Type B pancreatic cell (in vitro differentiated cells): ENCODE results near the gene MLXIP. TPM values are rescaled to one million over a fixed set of nuclear protein-coding genes. Genes with fewer than 3 reads are reported as not detected.

Experiments
- DNase-seq: peaks from one replicate; pipeline ENCODE4 v3.0.0; 2021; ENCODE audit warnings: mixed read lengths; ENCODE audit not compliant: unreplicated experiment; ENCODE audit errors: extremely low spot score
- H3K27ac Mint-ChIP-seq: 2 replicates; pipeline ENCODE4 v1.8.0; 2021; ENCODE audit warnings: mild to moderate bottlenecking, mixed read lengths
- H3K27me3 Mint-ChIP-seq: 2 replicates; pipeline ENCODE4 v1.8.0; 2021; ENCODE audit warnings: mixed read lengths
- H3K36me3 Mint-ChIP-seq: 2 replicates; pipeline ENCODE4 v1.8.0; 2021; ENCODE audit warnings: mixed read lengths
- H3K4me1 Mint-ChIP-seq: one replicate; pipeline ENCODE4 v1.8.0; 2021; ENCODE audit warnings: mixed read lengths; ENCODE audit not compliant: unreplicated experiment
- H3K4me3 Mint-ChIP-seq: 2 replicates; pipeline ENCODE4 v1.8.0; 2021; ENCODE audit warnings: mild to moderate bottlenecking, mixed read lengths
- H3K9me3 Mint-ChIP-seq: 2 replicates; pipeline ENCODE4 v1.8.0; 2021; ENCODE audit warnings: mixed read lengths
- long read RNA-seq: library from polyadenylated mRNA; unstranded; transcript quantifications from one replicate; pipeline ENCODE4 v2.0.0, GENCODE V29; 2020
- total RNA-seq: library from RNA; stranded (reverse); gene quantifications from 2 replicates; pipeline ENCODE4 v1.2.1, GENCODE V29; 2021; ENCODE audit warnings: low replicate concordance
- TF ChIP-seq, protein P1 (sequence below): fragments of 200-600 bp; sonication (generic); conservative IDR thresholded peaks from 2 replicates; pipeline ENCODE4 v1.5.0; 2021; ENCODE audit warnings: antibody characterized with exemption, mild to moderate bottlenecking

The MLXIP gene
- 28.4 and 44.5 TPM in 2 replicates for total RNA-seq
- long read RNA-seq, partial matches to known transcripts: 13 of 19 reads
- long read RNA-seq, other reads (novel, unspliced or antisense): 6 of 19 reads

GRCh38 chr12:122078141-122079032 lies at the start of gene MLXIP:
Gene MLXIP, plus strand, starts transcription at chr12:122078756. Its CDS starts 98 bp downstream, at chr12:122078854.
- peaks cover 28% of the 10 kb centered on the region for H3K4me1 Mint-ChIP-seq
- peak within 1 kb of the TSS; percentile 90 for H3K4me3 Mint-ChIP-seq
- TF ChIP-seq, protein P1, sequence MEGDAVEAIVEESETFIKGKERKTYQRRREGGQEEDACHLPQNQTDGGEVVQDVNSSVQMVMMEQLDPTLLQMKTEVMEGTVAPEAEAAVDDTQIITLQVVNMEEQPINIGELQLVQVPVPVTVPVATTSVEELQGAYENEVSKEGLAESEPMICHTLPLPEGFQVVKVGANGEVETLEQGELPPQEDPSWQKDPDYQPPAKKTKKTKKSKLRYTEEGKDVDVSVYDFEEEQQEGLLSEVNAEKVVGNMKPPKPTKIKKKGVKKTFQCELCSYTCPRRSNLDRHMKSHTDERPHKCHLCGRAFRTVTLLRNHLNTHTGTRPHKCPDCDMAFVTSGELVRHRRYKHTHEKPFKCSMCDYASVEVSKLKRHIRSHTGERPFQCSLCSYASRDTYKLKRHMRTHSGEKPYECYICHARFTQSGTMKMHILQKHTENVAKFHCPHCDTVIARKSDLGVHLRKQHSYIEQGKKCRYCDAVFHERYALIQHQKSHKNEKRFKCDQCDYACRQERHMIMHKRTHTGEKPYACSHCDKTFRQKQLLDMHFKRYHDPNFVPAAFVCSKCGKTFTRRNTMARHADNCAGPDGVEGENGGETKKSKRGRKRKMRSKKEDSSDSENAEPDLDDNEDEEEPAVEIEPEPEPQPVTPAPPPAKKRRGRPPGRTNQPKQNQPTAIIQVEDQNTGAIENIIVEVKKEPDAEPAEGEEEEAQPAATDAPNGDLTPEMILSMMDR: no peak
- peaks cover 5% of the 10 kb centered on the region for H3K36me3 Mint-ChIP-seq
- H3K27ac Mint-ChIP-seq: peak within 1 kb of the TSS; percentile 86
- H3K9me3 Mint-ChIP-seq: no peaks in the 10 kb centered on the region
- peak; percentile 94 for DNase-seq
- peaks cover 3% of the 10 kb centered on the region for H3K27me3 Mint-ChIP-seq

- Mint-ChIP-seq H3K27ac (peak overlapping the region; percentile 33), H3K9me3 (no peaks in the 10 kb centered on the region), H3K4me1 (peaks cover 19% of the 10 kb centered on the region), H3K27me3 (no peaks in the 10 kb centered on the region), H3K4me3 (no peak overlapping the region), H3K36me3 (peaks cover 4% of the 10 kb centered on the region)
- no peak for DNase-seq
- TF ChIP-seq, protein P1: no peak
Observed at GRCh38 chr12:122028905-122029560, 49.5 kb upstream of the MLXIP start.

GRCh38 chr12:122029620-122030423 lies 48.7 kb upstream of the MLXIP start:
- Mint-ChIP-seq H3K4me1 (peaks cover 19% of the 10 kb centered on the region), H3K27ac (no peak overlapping the region), H3K36me3 (peaks cover 4% of the 10 kb centered on the region), H3K4me3 (no peak overlapping the region), H3K27me3 (no peaks in the 10 kb centered on the region), H3K9me3 (no peaks in the 10 kb centered on the region)
- no peak for DNase-seq
- TF ChIP-seq, protein P1: no peak

DNA sequence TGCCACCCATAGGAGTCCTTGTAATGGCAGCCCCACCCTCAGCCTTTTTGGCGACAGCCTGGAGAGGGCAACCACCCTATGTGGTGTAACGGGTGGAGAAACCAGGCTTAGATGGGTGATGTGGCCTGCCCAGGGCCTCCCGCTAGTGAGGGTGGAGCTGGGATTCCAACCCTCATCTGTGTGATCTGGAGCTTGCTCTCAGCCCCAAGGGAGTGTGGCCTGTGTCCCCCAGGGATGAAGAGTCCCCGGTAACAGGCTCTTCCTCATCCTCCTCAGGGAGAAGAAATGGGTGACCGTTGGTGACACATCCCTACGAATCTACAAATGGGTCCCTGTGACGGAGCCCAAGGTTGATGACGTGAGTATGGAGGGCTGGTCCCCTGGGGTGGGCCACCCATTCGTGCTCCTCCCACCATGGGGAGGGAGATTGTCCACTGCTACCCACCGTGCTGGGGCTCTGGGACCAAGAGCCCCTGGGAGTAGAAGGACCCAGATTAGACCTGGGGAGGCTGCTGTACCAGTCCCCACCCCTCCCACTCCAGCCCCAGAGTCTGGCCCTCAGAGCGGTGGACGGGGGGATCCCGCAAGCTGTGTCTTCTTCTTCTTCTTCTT lies 48.0 kb upstream of the MLXIP start:
- H3K4me3 Mint-ChIP-seq: no peak overlapping the region
- no peak for DNase-seq
- H3K27me3 Mint-ChIP-seq: no peaks in the 10 kb centered on the region
- H3K36me3 Mint-ChIP-seq: peaks cover 8% of the 10 kb centered on the region
- peaks cover 19% of the 10 kb centered on the region for H3K4me1 Mint-ChIP-seq
- TF ChIP-seq, protein P1: no peak
- no peak overlapping the region for H3K27ac Mint-ChIP-seq
- H3K9me3 Mint-ChIP-seq: no peaks in the 10 kb centered on the region
